T follicular helper cell (primary cell): Measurements from ENCODE around the gene ELOA.
"Not testable (repeated sequence)": the region's sequence is repeated elsewhere in the genome, so short reads cannot be mapped to it uniquely, and the experiment has no call there.

Source experiments
- DNase-seq: peaks from one replicate; pipeline ENCODE4 v3.0.0-alpha.2; 2020; ENCODE audit warnings: low read depth

ELOA gene

GRCh38 chr1:23800400-23801337 lies 57.4 kb downstream of the ELOA start, which contains the start of gene GALE:
Gene GALE (minus strand): TSS chr1:23800754. CDS start chr1:23799007, 1,747 bp downstream.
- DNase-seq = peak; percentile 95

- DNase-seq = no peak
Measured at GRCh38 chr1:23801338-23801748, 58.1 kb downstream of the ELOA start.

- no peak for DNase-seq
Measured at GRCh38 chr1:23801876-23802275, 58.6 kb downstream of the ELOA start.

- DNase-seq = not testable (repeated sequence)
Measured at GRCh38 chr1:23802809-23803342, 59.6 kb downstream of the ELOA start.

- no peak for DNase-seq
Measured at GRCh38 chr1:23803674-23804073, 60.4 kb downstream of the ELOA start.

GRCh38 chr1:23804183-23804835 lies 61.0 kb downstream of the ELOA start:
- no peak for DNase-seq

GRCh38 chr1:23805025-23805424 lies 61.8 kb downstream of the ELOA start:
- no peak for DNase-seq

- DNase-seq = no peak
Measured at GRCh38 chr1:23806280-23806679, 63.0 kb downstream of the ELOA start.

- no peak for DNase-seq
Measured at GRCh38 chr1:23807453-23807852, 64.2 kb downstream of the ELOA start.

- peak; percentile 79 for DNase-seq
Measured at GRCh38 chr1:23809751-23810171, 66.5 kb downstream of the ELOA start.

- peak; percentile 36 for DNase-seq
Measured at GRCh38 chr1:23810818-23811540, 67.7 kb downstream of the ELOA start.
